ENCODE data around the gene JAKMIP1. TPM values are rescaled to one million over a fixed set of nuclear protein-coding genes. Genes with fewer than 3 reads are reported as not detected.
"Not testable (repeated sequence)": the region's sequence is repeated elsewhere in the genome, so short reads cannot be mapped to it uniquely, and the experiment has no call there.

The JAKMIP1 gene
- total RNA-seq, 1 experiment from 2014 or later = 0.05 TPM

GRCh38 chr4:6150046-6150735, 50.2 kb downstream of the JAKMIP1 start:
- DNase-seq (ENCODE audit: extremely low read depth, low read depth) = no peak

GRCh38 chr4:6148506-6149205, 51.7 kb downstream of the JAKMIP1 start:
- no peak for DNase-seq (ENCODE audit: extremely low read depth, low read depth)

- DNase-seq (ENCODE audit: extremely low read depth, low read depth) = no peak
Observed at GRCh38 chr4:6147441-6147840, 52.9 kb downstream of the JAKMIP1 start.

GRCh38 chr4:6143603-6144181, 56.7 kb downstream of the JAKMIP1 start:
- no peak for DNase-seq (ENCODE audit: extremely low read depth, low read depth)

- DNase-seq (ENCODE audit: extremely low read depth, low read depth) = no peak
Observed at GRCh38 chr4:6142935-6143602, 57.3 kb downstream of the JAKMIP1 start.

GRCh38 chr4:6142511-6142910, 57.8 kb downstream of the JAKMIP1 start:
- DNase-seq (ENCODE audit: extremely low read depth, low read depth) = no peak

GRCh38 chr4:6141554-6141953, 58.8 kb downstream of the JAKMIP1 start:
- no peak for DNase-seq (ENCODE audit: extremely low read depth, low read depth)

GRCh38 chr4:6141021-6141420, 59.3 kb downstream of the JAKMIP1 start:
- not testable (repeated sequence) for DNase-seq (ENCODE audit: extremely low read depth, low read depth)

GRCh38 chr4:6137747-6138135, 62.6 kb downstream of the JAKMIP1 start:
- no peak for DNase-seq (ENCODE audit: extremely low read depth, low read depth)

GRCh38 chr4:6137027-6137746, 63.2 kb downstream of the JAKMIP1 start:
- DNase-seq (ENCODE audit: extremely low read depth, low read depth) = no peak

- no peak for DNase-seq (ENCODE audit: extremely low read depth, low read depth)
Observed at GRCh38 chr4:6134612-6135220, 65.6 kb downstream of the JAKMIP1 start.

- DNase-seq (ENCODE audit: extremely low read depth, low read depth) = no peak
Observed at GRCh38 chr4:6132716-6133115, 67.6 kb downstream of the JAKMIP1 start.

- DNase-seq (ENCODE audit: extremely low read depth, low read depth) = no peak
Observed at GRCh38 chr4:6128221-6128850, 72.0 kb downstream of the JAKMIP1 start.

- no peak for DNase-seq (ENCODE audit: extremely low read depth, low read depth)
Observed at GRCh38 chr4:6126971-6127745, 73.2 kb downstream of the JAKMIP1 start.

GRCh38 chr4:6125103-6125651, 75.2 kb downstream of the JAKMIP1 start:
- no peak for DNase-seq (ENCODE audit: extremely low read depth, low read depth)

- no peak for DNase-seq (ENCODE audit: extremely low read depth, low read depth)
Observed at GRCh38 chr4:6124386-6125102, 75.8 kb downstream of the JAKMIP1 start.

GRCh38 chr4:6123976-6124375, 76.4 kb downstream of the JAKMIP1 start:
- no peak for DNase-seq (ENCODE audit: extremely low read depth, low read depth)

GRCh38 chr4:6123541-6123940, 76.8 kb downstream of the JAKMIP1 start:
- no peak for DNase-seq (ENCODE audit: extremely low read depth, low read depth)
